ENCODE measurements around the gene STAT1. TPM values are rescaled to one million over a fixed set of nuclear protein-coding genes. Genes with fewer than 3 reads are reported as not detected.

STAT1 gene
- total RNA-seq, 2 donors from 2014 or later, result 145 to 252 TPM

DNA sequence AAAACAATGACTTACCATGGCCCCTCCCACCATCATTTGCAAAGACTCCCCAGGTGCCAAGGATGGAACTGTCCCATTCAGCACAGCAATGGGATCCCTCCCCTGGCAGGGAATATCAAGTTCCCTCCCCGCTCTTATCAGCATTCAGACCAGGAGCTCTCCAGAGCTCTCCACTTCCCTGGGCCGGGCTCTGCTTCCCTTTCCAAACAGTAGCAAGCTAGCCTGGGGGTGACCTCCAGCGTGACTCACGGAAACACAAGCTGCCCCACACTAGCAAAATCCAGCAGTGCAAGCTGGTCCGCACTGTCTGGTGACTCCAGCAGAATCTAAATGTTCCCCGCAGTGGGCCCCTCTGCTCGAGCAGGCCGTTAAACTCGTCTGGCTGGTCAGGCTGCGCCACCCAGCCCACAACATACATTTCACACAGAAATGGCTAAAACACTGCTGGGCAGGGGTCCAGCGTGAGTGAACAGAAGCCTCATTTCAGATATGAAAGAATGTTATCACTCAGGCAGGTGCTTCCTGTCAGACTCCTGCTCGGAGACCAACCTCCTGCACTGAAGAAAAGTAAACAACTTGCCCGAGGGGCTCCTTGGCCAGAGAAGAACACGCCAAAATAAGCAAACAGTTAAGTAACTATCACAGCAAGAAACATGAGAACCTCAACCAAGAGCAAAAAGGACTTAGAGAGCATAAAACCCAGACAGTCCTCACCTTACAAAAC is 33.9 kb downstream of the STAT1 start:
- Mint-ChIP-seq H3K4me1 (ENCODE audit: low read depth in 2 of 2) (peaks cover 3 to 5% of the 10 kb centered on the region in 2 donors), H3K27ac (peak overlapping the region; percentile 26 to 66), H3K36me3 (peaks cover 73% of the 10 kb centered on the region)

DNA sequence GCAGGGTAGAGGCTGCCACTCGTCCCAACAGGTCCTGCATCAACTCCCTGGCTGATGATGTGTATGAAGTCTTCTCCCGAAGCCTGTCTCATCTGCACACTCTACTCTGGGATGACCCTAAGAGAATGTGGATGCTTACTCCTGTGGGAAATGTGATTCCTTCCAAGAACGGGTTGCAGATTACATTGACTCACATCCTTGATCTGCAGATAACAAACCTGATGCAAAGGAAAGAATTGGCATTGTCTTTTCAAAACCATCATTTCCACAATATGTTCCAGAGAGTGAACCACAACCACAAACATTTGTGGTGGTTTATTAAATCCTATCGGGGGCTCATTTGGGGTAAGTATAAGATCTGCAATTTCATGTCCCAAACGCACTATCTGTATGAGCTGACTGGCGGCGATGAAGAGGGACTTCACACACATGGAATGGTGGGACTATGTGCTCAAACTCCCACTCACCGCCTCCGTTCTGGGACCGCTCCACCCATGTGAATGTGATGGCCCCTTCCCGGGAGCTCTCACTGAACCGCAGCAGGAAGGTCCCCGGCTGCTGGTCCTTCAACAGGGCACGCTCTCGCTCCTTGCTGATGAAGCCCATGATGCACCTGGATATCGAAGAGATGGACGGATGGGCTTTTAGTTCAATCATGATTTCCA is 35.5 kb downstream of the STAT1 start:
- Mint-ChIP-seq H3K4me3 (no peak overlapping the region), H3K36me3 (peaks cover 82% of the 10 kb centered on the region), H3K27ac (peak overlapping the region; percentile 3 to 11), H3K4me1 (ENCODE audit: low read depth in 2 of 2) (peaks cover 3 to 14% of the 10 kb centered on the region in 2 donors), H3K9me3 (no peaks in the 10 kb centered on the region), H3K27me3 (no peaks in the 10 kb centered on the region)
- ATAC-seq, result no peak
- DNase-seq (ENCODE audit: low spot score), result no peak

More for the DNA sequence above, 33.9 kb downstream of the STAT1 start:
- no peak overlapping the region for H3K4me3 Mint-ChIP-seq
- no peak for DNase-seq (ENCODE audit: low spot score)
- H3K27me3 Mint-ChIP-seq, result no peaks in the 10 kb centered on the region
- H3K9me3 Mint-ChIP-seq, result no peaks in the 10 kb centered on the region
- no peak for ATAC-seq

GRCh38 chr2:190977505-190977904 is 36.5 kb downstream of the STAT1 start:
- DNase-seq (ENCODE audit: low spot score), result no peak
- H3K36me3 Mint-ChIP-seq, result peaks cover 81% of the 10 kb centered on the region
- H3K4me3 Mint-ChIP-seq, result no peak overlapping the region
- no peaks in the 10 kb centered on the region for H3K9me3 Mint-ChIP-seq
- H3K27me3 Mint-ChIP-seq, result no peaks in the 10 kb centered on the region
- H3K27ac Mint-ChIP-seq, result peak overlapping the region; percentile 3 to 11
- no peak for ATAC-seq
- H3K4me1 Mint-ChIP-seq (ENCODE audit: low read depth in 2 of 2), result peaks cover 3 to 14% of the 10 kb centered on the region in 2 donors

GRCh38 chr2:190976521-190976920 is 37.5 kb downstream of the STAT1 start:
- Mint-ChIP-seq H3K36me3 (peaks cover 72% of the 10 kb centered on the region), H3K9me3 (no peaks in the 10 kb centered on the region), H3K4me3 (no peak overlapping the region), H3K4me1 (ENCODE audit: low read depth in 2 of 2) (peaks cover 3 to 14% of the 10 kb centered on the region in 2 donors), H3K27ac (no peak overlapping the region), H3K27me3 (no peaks in the 10 kb centered on the region)
- ATAC-seq (no peak), DNase-seq (ENCODE audit: low spot score) (no peak)

GRCh38 chr2:190974629-190975361 is 39.2 kb downstream of the STAT1 start:
- DNase-seq (ENCODE audit: low spot score), result no peak
- ATAC-seq, result peak in 1 of 2 donors; percentile 32
- H3K36me3 Mint-ChIP-seq, result peaks cover 68% of the 10 kb centered on the region
- H3K4me3 Mint-ChIP-seq, result no peak overlapping the region
- peaks cover 0 to 15% of the 10 kb centered on the region in 2 donors for H3K4me1 Mint-ChIP-seq (ENCODE audit: low read depth in 2 of 2)
- H3K9me3 Mint-ChIP-seq, result no peaks in the 10 kb centered on the region
- H3K27me3 Mint-ChIP-seq, result no peaks in the 10 kb centered on the region
- H3K27ac Mint-ChIP-seq, result peak overlapping the region in 1 of 2 donors; percentile 59

DNA sequence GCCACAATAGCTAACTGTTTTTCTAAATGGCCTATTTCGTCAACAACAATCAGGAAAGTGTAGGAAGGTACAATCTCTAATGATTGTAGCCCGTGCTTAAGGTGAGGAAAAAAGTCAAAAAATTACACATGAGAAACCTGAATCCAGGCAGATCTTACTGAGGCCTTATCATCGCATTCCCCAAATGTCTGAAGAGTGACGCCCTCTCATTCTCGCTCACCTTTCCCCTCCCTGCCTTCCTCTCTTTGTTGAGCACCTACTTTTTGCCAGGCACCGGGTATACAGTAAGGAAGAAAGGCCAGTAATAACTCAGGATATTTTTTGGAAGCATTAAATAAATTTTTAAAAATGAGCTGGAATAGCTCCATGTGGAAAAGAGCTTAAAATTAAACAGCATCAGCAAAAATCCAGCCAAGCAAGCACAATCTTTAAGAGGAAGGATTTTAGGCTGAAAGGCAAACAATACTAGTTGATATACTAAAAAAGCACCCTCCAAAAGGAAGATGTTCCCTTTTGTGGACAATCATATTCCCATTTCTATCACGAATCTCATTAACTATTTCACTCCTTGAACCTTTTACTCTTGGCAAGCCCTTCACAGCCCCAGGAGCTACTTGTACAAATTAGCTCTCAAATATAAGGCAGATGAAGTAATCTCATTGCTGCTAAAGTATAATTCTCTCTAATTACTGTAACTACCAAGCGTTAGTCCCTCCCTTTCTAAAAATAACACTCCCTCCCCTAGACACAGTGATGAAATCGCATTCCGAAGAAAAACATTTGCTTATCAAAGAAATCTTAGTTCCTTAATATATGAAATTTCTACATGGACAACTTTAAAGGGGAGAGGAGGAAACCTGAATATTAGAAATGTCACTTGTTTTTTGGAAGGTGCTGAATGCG is 40.0 kb downstream of the STAT1 start:
- Mint-ChIP-seq H3K36me3 (peaks cover 70% of the 10 kb centered on the region), H3K4me3 (no peak overlapping the region), H3K27ac (peak overlapping the region in 1 of 2 donors; percentile 59), H3K27me3 (no peaks in the 10 kb centered on the region), H3K9me3 (no peaks in the 10 kb centered on the region), H3K4me1 (ENCODE audit: low read depth in 2 of 2) (peaks cover 2 to 15% of the 10 kb centered on the region in 2 donors)
- ATAC-seq, result no peak
- no peak for DNase-seq (ENCODE audit: low spot score)

GRCh38 chr2:190973262-190973661 is 40.7 kb downstream of the STAT1 start:
- no peaks in the 10 kb centered on the region for H3K9me3 Mint-ChIP-seq
- H3K27ac Mint-ChIP-seq, result no peak overlapping the region
- peaks cover 2 to 15% of the 10 kb centered on the region in 2 donors for H3K4me1 Mint-ChIP-seq (ENCODE audit: low read depth in 2 of 2)
- H3K27me3 Mint-ChIP-seq, result no peaks in the 10 kb centered on the region
- H3K36me3 Mint-ChIP-seq, result peaks cover 63% of the 10 kb centered on the region
- DNase-seq (ENCODE audit: low spot score), result no peak
- no peak overlapping the region for H3K4me3 Mint-ChIP-seq
- no peak for ATAC-seq

DNA sequence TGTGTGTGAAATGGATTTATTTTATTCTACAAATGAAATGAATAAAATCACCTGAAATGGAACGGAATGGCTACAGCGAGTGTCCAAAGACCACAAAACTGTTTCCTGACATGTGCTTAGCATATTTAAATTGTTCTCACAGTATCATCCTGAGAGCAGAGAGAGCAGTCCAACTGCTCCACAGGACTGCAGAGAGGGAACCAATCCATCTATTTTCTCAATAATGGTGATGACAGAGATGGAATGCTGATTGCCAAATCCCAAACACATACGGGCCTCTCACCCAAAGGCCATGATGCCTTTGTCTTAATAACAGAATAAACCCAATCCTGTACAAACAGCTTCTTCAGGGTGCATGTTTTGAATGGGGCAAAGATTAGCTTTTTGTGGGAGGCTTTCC is 41.1 kb downstream of the STAT1 start:
- no peaks in the 10 kb centered on the region for H3K27me3 Mint-ChIP-seq
- DNase-seq (ENCODE audit: low spot score) (no peak), ATAC-seq (no peak)
- H3K4me3 Mint-ChIP-seq, result no peak overlapping the region
- no peak overlapping the region for H3K27ac Mint-ChIP-seq
- peaks cover 62% of the 10 kb centered on the region for H3K36me3 Mint-ChIP-seq
- H3K4me1 Mint-ChIP-seq (ENCODE audit: low read depth in 2 of 2), result peaks cover 2 to 15% of the 10 kb centered on the region in 2 donors
- no peaks in the 10 kb centered on the region for H3K9me3 Mint-ChIP-seq

- H3K27me3 Mint-ChIP-seq, result no peaks in the 10 kb centered on the region
- H3K27ac Mint-ChIP-seq, result peak overlapping the region in 1 of 2 donors; percentile 41
- no peaks in the 10 kb centered on the region for H3K9me3 Mint-ChIP-seq
- no peak overlapping the region for H3K4me3 Mint-ChIP-seq
- H3K4me1 Mint-ChIP-seq (ENCODE audit: low read depth in 2 of 2), result peaks cover 2 to 15% of the 10 kb centered on the region in 2 donors
- DNase-seq (ENCODE audit: low spot score), result no peak
- peaks cover 58% of the 10 kb centered on the region for H3K36me3 Mint-ChIP-seq
- no peak for ATAC-seq
Measured at GRCh38 chr2:190972213-190972612, 41.8 kb downstream of the STAT1 start.

DNA sequence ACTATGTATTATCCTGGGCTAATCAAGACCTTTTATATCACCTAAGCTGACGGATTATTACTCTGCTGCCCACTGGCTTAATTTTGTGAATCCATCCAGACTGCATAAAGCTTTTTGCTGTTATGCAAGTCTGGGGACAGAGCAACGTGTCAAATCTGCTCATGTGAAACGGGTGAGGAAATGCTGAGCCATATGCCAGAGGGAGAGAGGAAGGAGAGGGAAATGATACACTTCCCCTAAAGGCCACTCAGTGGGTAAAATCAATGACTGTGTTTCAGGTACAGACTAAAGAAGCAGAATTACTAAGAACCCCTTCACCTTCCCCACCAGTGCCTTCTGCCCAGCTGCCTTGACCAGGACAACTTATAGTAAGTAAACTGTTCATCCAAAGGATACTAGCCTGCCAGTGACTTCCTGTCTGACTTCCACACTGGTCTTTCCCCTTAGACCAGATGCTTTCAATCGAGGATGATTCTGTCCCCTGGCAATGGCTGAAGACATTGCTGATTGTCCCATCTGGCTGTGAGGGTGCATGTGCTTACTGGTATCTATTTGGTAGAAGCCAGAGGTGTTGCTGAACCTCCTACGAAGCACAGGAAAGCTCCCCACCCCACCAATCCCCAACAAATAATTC is 43.0 kb downstream of the STAT1 start:
- Mint-ChIP-seq H3K4me3 (no peak overlapping the region), H3K36me3 (peaks cover 53% of the 10 kb centered on the region), H3K27me3 (no peaks in the 10 kb centered on the region), H3K27ac (peak overlapping the region; percentile 41 to 54), H3K9me3 (no peaks in the 10 kb centered on the region), H3K4me1 (ENCODE audit: low read depth in 2 of 2) (peaks cover 2 to 15% of the 10 kb centered on the region in 2 donors)
- DNase-seq (ENCODE audit: low spot score), result no peak
- ATAC-seq, result no peak

GRCh38 chr2:190970160-190970559 is 43.8 kb downstream of the STAT1 start:
- ATAC-seq (no peak), DNase-seq (ENCODE audit: low spot score) (no peak)
- H3K27me3 Mint-ChIP-seq, result no peaks in the 10 kb centered on the region
- H3K36me3 Mint-ChIP-seq, result peaks cover 47% of the 10 kb centered on the region
- peak overlapping the region in 1 of 2 donors; percentile 54 for H3K27ac Mint-ChIP-seq
- H3K4me3 Mint-ChIP-seq, result no peak overlapping the region
- H3K4me1 Mint-ChIP-seq (ENCODE audit: low read depth in 2 of 2), result peaks cover 2 to 18% of the 10 kb centered on the region in 2 donors
- no peaks in the 10 kb centered on the region for H3K9me3 Mint-ChIP-seq

- H3K4me3 Mint-ChIP-seq, result no peak overlapping the region
- peaks cover 8 to 21% of the 10 kb centered on the region in 2 donors for H3K4me1 Mint-ChIP-seq (ENCODE audit: low read depth in 2 of 2)
- H3K27ac Mint-ChIP-seq, result peak overlapping the region in 1 of 2 donors; percentile 14
- no peaks in the 10 kb centered on the region for H3K9me3 Mint-ChIP-seq
- DNase-seq (ENCODE audit: low spot score) (no peak), ATAC-seq (no peak)
- H3K27me3 Mint-ChIP-seq, result no peaks in the 10 kb centered on the region
- H3K36me3 Mint-ChIP-seq, result peaks cover 40% of the 10 kb centered on the region
Measured at GRCh38 chr2:190968522-190968921, 45.4 kb downstream of the STAT1 start.
